ENCODE measurements around the gene TMEM255B. TPM values are rescaled to one million over a fixed set of nuclear protein-coding genes. Genes with fewer than 3 reads are reported as not detected.
"Not testable (repeated sequence)": the region's sequence is repeated elsewhere in the genome, so short reads cannot be mapped to it uniquely, and the experiment has no call there.

TMEM255B gene
- total RNA-seq, 2 experiments from 2014 or later, result 1.8 to 1.9 TPM

DNA sequence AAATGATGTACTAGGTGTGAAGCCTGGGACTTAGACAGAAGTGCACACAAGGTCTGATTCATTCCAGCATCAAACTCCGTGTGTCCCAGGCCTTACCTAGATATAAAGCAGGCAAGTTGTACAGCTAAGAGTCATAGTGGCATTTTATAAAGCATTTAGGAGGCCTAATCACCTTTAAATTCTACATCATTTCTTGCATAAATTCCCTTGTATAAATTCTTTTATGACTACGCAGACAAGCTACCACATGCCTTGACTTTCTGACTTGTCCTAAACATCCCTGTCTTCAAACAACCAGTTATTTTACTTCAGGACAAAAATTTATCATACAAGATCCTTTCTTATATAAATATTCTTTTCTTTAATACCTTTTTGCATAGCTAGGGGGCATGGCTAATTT, 22.5 kb downstream of the TMEM255B start:
- Mint-ChIP-seq H3K27me3 (ENCODE audit: low read depth) (peaks cover 20% of the 10 kb centered on the region), H3K27ac (no peak overlapping the region), H3K9me3 (ENCODE audit: insufficient read depth) (no peaks in the 10 kb centered on the region), H3K4me3 (no peak overlapping the region), H3K36me3 (ENCODE audit: low read depth) (no peaks in the 10 kb centered on the region), H3K4me1 (ENCODE audit: low read depth) (no peaks in the 10 kb centered on the region)
- CTCF ChIA-PET, result no interaction called here
- no peak for ATAC-seq
- POLR2A ChIA-PET, result no interaction called here
- DNase-seq, result no peak

DNA sequence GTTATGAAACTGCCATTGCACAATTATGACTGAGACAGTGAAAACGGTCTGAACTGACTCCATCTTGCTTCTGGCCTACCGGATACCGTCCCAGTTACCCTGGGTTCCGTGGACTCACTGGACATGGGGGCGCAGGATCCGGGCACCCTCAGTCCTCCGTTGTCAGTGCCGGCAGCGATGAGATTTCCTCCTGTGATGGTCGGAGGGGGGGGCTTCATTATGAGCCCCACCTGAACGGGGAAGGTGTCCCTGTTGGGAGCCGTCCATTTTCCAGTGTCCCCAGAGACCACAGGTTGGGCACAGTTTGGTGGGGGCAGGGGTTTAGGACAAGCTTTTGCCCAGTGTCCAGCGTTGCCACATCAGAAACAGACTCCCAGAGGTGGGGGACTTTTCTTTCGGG, 23.4 kb downstream of the TMEM255B start:
- Mint-ChIP-seq H3K4me1 (ENCODE audit: low read depth) (no peaks in the 10 kb centered on the region), H3K4me3 (no peak overlapping the region), H3K9me3 (ENCODE audit: insufficient read depth) (no peaks in the 10 kb centered on the region), H3K27ac (no peak overlapping the region), H3K27me3 (ENCODE audit: low read depth) (peaks cover 20% of the 10 kb centered on the region), H3K36me3 (ENCODE audit: low read depth) (no peaks in the 10 kb centered on the region)
- ChIA-PET CTCF (no interaction called here), POLR2A (no interaction called here)
- DNase-seq (no peak), ATAC-seq (no peak)

DNA sequence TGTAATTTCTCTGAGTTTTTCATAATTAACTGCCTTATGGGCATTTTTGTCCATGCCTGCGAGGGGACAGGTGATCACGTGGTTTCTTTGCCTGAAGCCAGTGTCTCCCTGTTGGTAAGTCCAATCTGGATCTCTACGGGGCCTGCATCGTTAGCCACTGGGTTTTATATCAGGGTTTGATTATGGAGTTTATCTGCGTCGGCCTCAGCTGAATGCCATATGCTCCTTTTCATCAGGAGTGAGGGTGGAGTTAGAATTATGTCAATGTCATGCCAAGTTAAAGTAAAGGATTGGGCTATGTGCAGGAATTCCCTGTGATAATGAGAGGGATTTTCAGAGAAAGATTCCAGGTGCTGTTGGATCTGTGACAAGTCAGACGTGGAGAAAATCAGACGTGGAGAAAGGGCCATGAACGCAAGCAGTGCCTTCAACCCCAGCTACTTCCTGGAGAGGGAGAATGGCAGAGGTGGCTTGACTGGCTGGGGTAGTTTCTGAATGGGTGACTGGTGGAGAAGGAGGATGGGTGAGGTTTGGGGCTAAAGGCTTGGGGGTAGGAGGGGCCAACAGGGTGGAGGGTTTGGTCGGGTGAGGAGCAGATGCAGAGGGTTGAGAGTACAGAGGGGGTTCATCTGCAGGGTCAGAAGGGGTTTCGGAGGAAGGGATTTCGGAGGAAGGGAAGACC, 24.3 kb downstream of the TMEM255B start:
- Mint-ChIP-seq H3K36me3 (ENCODE audit: low read depth) (no peaks in the 10 kb centered on the region), H3K27me3 (ENCODE audit: low read depth) (peaks cover 20% of the 10 kb centered on the region), H3K4me1 (ENCODE audit: low read depth) (no peaks in the 10 kb centered on the region), H3K9me3 (ENCODE audit: insufficient read depth) (no peaks in the 10 kb centered on the region), H3K27ac (no peak overlapping the region), H3K4me3 (no peak overlapping the region)
- POLR2A ChIA-PET, result no interaction called here
- ATAC-seq (no peak), DNase-seq (no peak)
- CTCF ChIA-PET, result no interaction called here

DNA sequence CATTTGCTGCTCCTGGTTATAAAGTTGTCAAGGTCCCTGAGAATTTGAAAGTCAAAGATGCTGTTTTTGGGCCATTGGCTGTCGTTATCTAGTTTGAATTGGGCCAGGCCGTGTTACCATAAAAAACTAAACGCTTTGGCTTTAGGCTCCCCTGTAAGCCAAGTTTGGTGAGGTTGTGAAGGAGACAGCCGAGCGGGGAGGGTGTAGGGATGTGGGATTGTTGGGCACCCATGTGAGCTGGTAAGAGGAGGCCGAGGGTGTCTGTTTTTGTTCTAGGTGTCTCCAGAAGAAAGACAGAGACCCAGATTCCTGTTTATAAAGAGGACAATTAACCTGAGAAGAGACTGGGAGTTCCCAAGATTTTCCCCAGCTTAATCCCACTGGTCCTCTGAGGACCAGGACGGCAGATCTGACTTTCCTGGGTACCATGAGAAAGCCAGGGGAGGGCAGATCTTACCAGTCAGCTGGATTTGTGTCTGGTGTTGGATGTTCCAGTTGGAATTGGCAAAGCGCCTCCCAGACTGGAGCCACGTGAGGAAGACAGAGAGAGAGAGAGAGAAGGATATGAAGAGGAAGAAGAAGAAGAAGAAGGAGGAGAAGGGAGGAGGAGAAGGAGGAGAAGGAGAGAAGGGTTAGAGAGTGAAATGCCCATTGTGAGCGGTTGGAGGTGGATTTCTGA, 25.1 kb downstream of the TMEM255B start:
- H3K36me3 Mint-ChIP-seq (ENCODE audit: low read depth), result no peaks in the 10 kb centered on the region
- peaks cover 15% of the 10 kb centered on the region for H3K27me3 Mint-ChIP-seq (ENCODE audit: low read depth)
- ATAC-seq (no peak), DNase-seq (no peak)
- ChIA-PET POLR2A (no interaction called here), CTCF (no interaction called here)
- no peaks in the 10 kb centered on the region for H3K9me3 Mint-ChIP-seq (ENCODE audit: insufficient read depth)
- H3K4me3 Mint-ChIP-seq, result no peak overlapping the region
- H3K4me1 Mint-ChIP-seq (ENCODE audit: low read depth), result no peaks in the 10 kb centered on the region
- no peak overlapping the region for H3K27ac Mint-ChIP-seq

- H3K4me1 Mint-ChIP-seq (ENCODE audit: low read depth), result no peaks in the 10 kb centered on the region
- ChIA-PET POLR2A (no interaction called here), CTCF (no interaction called here)
- no peak overlapping the region for H3K4me3 Mint-ChIP-seq
- H3K27ac Mint-ChIP-seq, result no peak overlapping the region
- H3K36me3 Mint-ChIP-seq (ENCODE audit: low read depth), result no peaks in the 10 kb centered on the region
- no peak for DNase-seq
- H3K9me3 Mint-ChIP-seq (ENCODE audit: insufficient read depth), result no peaks in the 10 kb centered on the region
- peaks cover 11% of the 10 kb centered on the region for H3K27me3 Mint-ChIP-seq (ENCODE audit: low read depth)
- ATAC-seq, result no peak
Observed at GRCh38 chr13:113784645-113785024, 25.6 kb downstream of the TMEM255B start.

- Mint-ChIP-seq H3K4me1 (ENCODE audit: low read depth) (no peaks in the 10 kb centered on the region), H3K27ac (no peak overlapping the region), H3K9me3 (ENCODE audit: insufficient read depth) (no peaks in the 10 kb centered on the region), H3K36me3 (ENCODE audit: low read depth) (no peaks in the 10 kb centered on the region), H3K4me3 (no peak overlapping the region), H3K27me3 (ENCODE audit: low read depth) (peaks cover 11% of the 10 kb centered on the region)
- ATAC-seq (no peak), DNase-seq (no peak)
- POLR2A ChIA-PET, result no interaction called here
- CTCF ChIA-PET, result no interaction called here
Observed at GRCh38 chr13:113785051-113786010, 26.3 kb downstream of the TMEM255B start.

DNA sequence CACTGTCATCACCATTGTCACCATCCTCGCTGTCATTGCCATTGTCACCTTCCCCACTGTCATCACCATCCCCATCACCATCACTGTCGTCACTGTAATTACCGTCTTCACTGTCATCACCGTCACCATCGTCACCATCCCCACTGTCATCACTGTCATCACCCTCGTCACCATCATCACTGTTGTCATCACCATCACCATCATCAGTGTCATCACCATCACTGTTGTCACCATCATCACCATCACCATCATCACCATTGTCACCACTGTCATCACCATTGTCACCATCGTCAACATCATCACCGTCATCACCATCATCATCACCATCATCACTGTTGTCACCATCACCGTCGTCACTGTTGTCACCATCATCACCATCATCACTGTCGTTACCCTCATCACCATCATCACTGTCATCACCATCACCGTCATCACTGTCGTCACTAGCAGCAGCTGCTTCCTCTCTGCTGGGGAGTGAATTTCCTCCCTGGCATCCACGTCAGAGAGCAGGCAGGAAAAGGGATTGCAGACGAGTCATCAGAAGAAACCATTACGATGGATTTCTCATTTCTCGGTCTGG, 27.3 kb downstream of the TMEM255B start:
- no peak for ATAC-seq

DNA sequence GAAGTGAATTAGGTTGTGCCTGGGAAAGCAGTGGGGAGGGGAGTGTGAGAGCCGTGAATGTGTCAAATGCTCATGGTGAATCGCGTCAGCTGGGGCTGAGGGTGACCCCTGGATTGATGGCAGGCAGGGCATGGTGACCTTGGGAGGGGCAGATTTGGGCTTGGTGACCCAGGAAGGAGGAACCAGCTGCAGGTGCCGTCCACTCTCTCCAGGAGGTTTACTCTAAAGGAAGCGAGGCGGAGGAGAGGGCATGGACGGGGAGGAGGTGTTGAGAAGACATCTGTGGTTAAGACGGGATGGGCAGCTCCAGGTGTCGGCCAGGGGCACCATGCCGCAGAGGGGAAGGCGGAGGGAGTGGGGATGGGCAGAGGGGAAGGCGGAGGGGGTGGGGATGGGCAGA, 28.7 kb downstream of the TMEM255B start:
- ATAC-seq (no peak), DNase-seq (no peak)
- ChIA-PET CTCF (no interaction called here), POLR2A (no interaction called here)
- Mint-ChIP-seq H3K36me3 (ENCODE audit: low read depth) (no peaks in the 10 kb centered on the region), H3K9me3 (ENCODE audit: insufficient read depth) (no peaks in the 10 kb centered on the region), H3K4me3 (no peak overlapping the region), H3K4me1 (ENCODE audit: low read depth) (no peaks in the 10 kb centered on the region), H3K27ac (no peak overlapping the region), H3K27me3 (ENCODE audit: low read depth) (peaks cover 6% of the 10 kb centered on the region)

More for the DNA sequence above, 27.3 kb downstream of the TMEM255B start:
- H3K4me3 Mint-ChIP-seq, result no peak overlapping the region
- H3K27me3 Mint-ChIP-seq (ENCODE audit: low read depth), result peaks cover 7% of the 10 kb centered on the region
- POLR2A ChIA-PET, result no interaction called here
- no peak for DNase-seq
- no peaks in the 10 kb centered on the region for H3K36me3 Mint-ChIP-seq (ENCODE audit: low read depth)
- CTCF ChIA-PET, result no interaction called here
- no peaks in the 10 kb centered on the region for H3K4me1 Mint-ChIP-seq (ENCODE audit: low read depth)
- no peak overlapping the region for H3K27ac Mint-ChIP-seq
- no peaks in the 10 kb centered on the region for H3K9me3 Mint-ChIP-seq (ENCODE audit: insufficient read depth)

- CTCF ChIA-PET, result no interaction called here
- POLR2A ChIA-PET, result no interaction called here
- Mint-ChIP-seq H3K4me1 (ENCODE audit: low read depth) (no peaks in the 10 kb centered on the region), H3K9me3 (ENCODE audit: insufficient read depth) (no peaks in the 10 kb centered on the region), H3K4me3 (no peak overlapping the region), H3K27ac (no peak overlapping the region), H3K36me3 (ENCODE audit: low read depth) (no peaks in the 10 kb centered on the region), H3K27me3 (ENCODE audit: low read depth) (peaks cover 3% of the 10 kb centered on the region)
- ATAC-seq, result no peak
- DNase-seq, result no peak
Observed at GRCh38 chr13:113788413-113789135, 29.5 kb downstream of the TMEM255B start.

DNA sequence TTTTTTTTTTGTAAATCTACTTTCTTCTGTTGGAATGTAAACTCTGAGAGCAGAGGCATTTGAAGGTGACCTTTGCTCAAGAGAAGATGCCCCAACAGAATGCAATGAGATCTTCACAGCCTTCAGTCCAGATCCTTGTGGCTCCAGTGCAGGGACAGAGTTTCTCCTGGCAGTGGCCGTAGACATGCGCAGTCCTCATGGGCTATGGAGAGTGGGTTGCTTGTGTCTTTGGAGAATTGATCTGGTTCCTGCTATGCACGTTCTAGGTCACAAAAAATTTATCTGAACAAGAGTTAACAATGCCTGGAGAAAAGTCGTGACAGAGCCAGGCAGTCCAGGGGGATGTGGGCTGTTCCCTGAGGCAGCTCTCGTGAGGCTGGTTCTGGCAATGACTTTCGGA, 30.1 kb downstream of the TMEM255B start:
- no peak for ATAC-seq
- CTCF ChIA-PET, result no interaction called here
- no peak for DNase-seq
- H3K27ac Mint-ChIP-seq, result no peak overlapping the region
- H3K36me3 Mint-ChIP-seq (ENCODE audit: low read depth), result no peaks in the 10 kb centered on the region
- H3K4me1 Mint-ChIP-seq (ENCODE audit: low read depth), result no peaks in the 10 kb centered on the region
- H3K9me3 Mint-ChIP-seq (ENCODE audit: insufficient read depth), result no peaks in the 10 kb centered on the region
- POLR2A ChIA-PET, result no interaction called here
- H3K27me3 Mint-ChIP-seq (ENCODE audit: low read depth), result peaks cover 2% of the 10 kb centered on the region
- H3K4me3 Mint-ChIP-seq, result no peak overlapping the region

GRCh38 chr13:113789931-113790330, 30.9 kb downstream of the TMEM255B start:
- H3K27me3 Mint-ChIP-seq (ENCODE audit: low read depth); CTCF ChIA-PET; H3K4me1 Mint-ChIP-seq (ENCODE audit: low read depth); ATAC-seq; H3K9me3 Mint-ChIP-seq (ENCODE audit: insufficient read depth); H3K27ac Mint-ChIP-seq; DNase-seq; POLR2A ChIA-PET; H3K36me3 Mint-ChIP-seq (ENCODE audit: low read depth); H3K4me3 Mint-ChIP-seq: not testable (repeated sequence)
